ENCODE results near the gene KLHDC1.
"Not testable (repeated sequence)": the region's sequence is repeated elsewhere in the genome, so short reads cannot be mapped to it uniquely, and the experiment has no call there.

KLHDC1 gene

GRCh38 chr14:49732896-49733295, 40.0 kb downstream of the KLHDC1 start:
- no peak for TF ChIP-seq CTCF (IDR thresholded peaks at IDR 0.05; ENCODE audit: insufficient read depth, low read depth, low read length, missing control alignments)
- H3K4me3 ChIP-seq (ENCODE audit: low read length): no peak overlapping the region
- DNase-seq (ENCODE audit: low read depth): no peak

- no peak for TF ChIP-seq CTCF (IDR thresholded peaks at IDR 0.05; ENCODE audit: insufficient read depth, low read depth, low read length, missing control alignments)
- no peak overlapping the region for H3K4me3 ChIP-seq (ENCODE audit: low read length)
- DNase-seq (ENCODE audit: low read depth): no peak
Measured at GRCh38 chr14:49733836-49734235, 40.9 kb downstream of the KLHDC1 start.

- H3K4me3 ChIP-seq (ENCODE audit: low read length); DNase-seq (ENCODE audit: low read depth): not testable (repeated sequence)
Measured at GRCh38 chr14:49735669-49736068, 42.7 kb downstream of the KLHDC1 start.

GRCh38 chr14:49745191-49745590, 52.3 kb downstream of the KLHDC1 start:
- no peak for TF ChIP-seq CTCF (IDR thresholded peaks at IDR 0.05; ENCODE audit: insufficient read depth, low read depth, low read length, missing control alignments)
- no peak for DNase-seq (ENCODE audit: low read depth)

GRCh38 chr14:49746476-49746875, 53.6 kb downstream of the KLHDC1 start:
- not testable (repeated sequence) for DNase-seq (ENCODE audit: low read depth); H3K4me3 ChIP-seq (ENCODE audit: low read length)

More at GRCh38 chr14:49745191-49745590, 52.3 kb downstream of the KLHDC1 start:
- H3K4me3 ChIP-seq (ENCODE audit: low read length): no peak overlapping the region

GRCh38 chr14:49754570-49755097, 61.7 kb downstream of the KLHDC1 start:
- H3K4me3 ChIP-seq (ENCODE audit: low read length): no peak overlapping the region
- no peak for TF ChIP-seq CTCF (IDR thresholded peaks at IDR 0.05; ENCODE audit: insufficient read depth, low read depth, low read length, missing control alignments)
- peak; percentile 78 for DNase-seq (ENCODE audit: low read depth)

- DNase-seq (ENCODE audit: low read depth): no peak
- H3K4me3 ChIP-seq (ENCODE audit: low read length): no peak overlapping the region
- no peak for TF ChIP-seq CTCF (IDR thresholded peaks at IDR 0.05; ENCODE audit: insufficient read depth, low read depth, low read length, missing control alignments)
Measured at GRCh38 chr14:49755378-49755777, 62.5 kb downstream of the KLHDC1 start.

- DNase-seq (ENCODE audit: low read depth): no peak
- H3K4me3 ChIP-seq (ENCODE audit: low read length): no peak overlapping the region
- no peak for TF ChIP-seq CTCF (IDR thresholded peaks at IDR 0.05; ENCODE audit: insufficient read depth, low read depth, low read length, missing control alignments)
Measured at GRCh38 chr14:49761839-49762551, 69.1 kb downstream of the KLHDC1 start.

Measured in epithelial cell of esophagus (primary cell).